Thoracic aorta (tissue), 2 donors: ENCODE results near the gene LDHD. TPM values are rescaled to one million over a fixed set of nuclear protein-coding genes. Genes with fewer than 3 reads are reported as not detected.

Source experiments
- ATAC-seq: fragments of 150-250 bp; one replicate; pipeline ENCODE4 v1.8.0; 2017; ENCODE audit warnings: low read depth; ENCODE audit not compliant: insufficient number of reproducible peaks, low FRiP score
- DNase-seq: peaks from one replicate; pipeline ENCODE4 v3.0.0-alpha.2; 2020; ENCODE audit warnings: low spot score
- H3K27ac ChIP-seq, 2 donors: fragments of 200-600 bp; sonication (generic); 1 replicate in 1 of 2; 2 replicates in 1 of 2; pipeline ENCODE4 v1.5.1; 2016; ENCODE audit warnings: mild to moderate bottlenecking in 2 of 2, moderate library complexity in 2 of 2
- H3K27me3 ChIP-seq: fragments of 200-600 bp; sonication (generic); replicated peaks from 2 replicates; pipeline ENCODE4 v1.6.0; 2016; ENCODE audit warnings: mild to moderate bottlenecking; ENCODE audit not compliant: insufficient read depth
- H3K36me3 ChIP-seq: fragments of 200-600 bp; sonication (generic); one replicate; pipeline ENCODE4 v1.5.1; 2016
- H3K4me1 ChIP-seq, 2 donors: fragments of 200-600 bp; sonication (generic); 1 replicate in 1 of 2; 2 replicates in 1 of 2; pipeline versions ENCODE4 v1.5.1 to v1.6.0; 2016; ENCODE audit warnings: low read depth in 2 of 2, mild to moderate bottlenecking in 1 of 2; ENCODE audit not compliant: control insufficient read depth in 1 of 2
- H3K4me3 ChIP-seq: fragments of 200-600 bp; sonication (generic); 2 replicates; pipeline ENCODE4 v1.5.1; 2016; ENCODE audit warnings: mild to moderate bottlenecking
- H3K9me3 ChIP-seq: fragments of 200-600 bp; sonication (generic); 2 replicates; pipeline ENCODE4 v1.5.1; 2016
- CTCF ChIP-seq: fragments of 200-600 bp; sonication (generic); IDR thresholded peaks from one replicate; pipeline ENCODE4 v1.5.1; 2019; ENCODE audit warnings: antibody characterized with exemption
- total RNA-seq, 2 donors: library from RNA; depleted of rRNA; stranded (reverse); fragments of >200 nt; gene quantifications; one replicate each; pipeline versions ENCODE4 v1.1.0 to v1.2.3, GENCODE V29; 2016

Gene LDHD
- total RNA-seq, 2 donors from 2014 or later: 7.2 to 14.1 TPM

- no peaks in the 10 kb centered on the region for H3K27me3 ChIP-seq
- H3K4me1 ChIP-seq: peaks cover 0 to 11% of the 10 kb centered on the region in 2 donors
- ATAC-seq: no peak
- H3K4me3 ChIP-seq: peak overlapping the region; percentile 89
- no peak for TF ChIP-seq CTCF
- peaks cover 13% of the 10 kb centered on the region for H3K9me3 ChIP-seq
- no peaks in the 10 kb centered on the region for H3K36me3 ChIP-seq
- peak overlapping the region in 1 of 2 donors; percentile 92 for H3K27ac ChIP-seq
- no peak for DNase-seq
Observed at GRCh38 chr16:75147968-75148310, 31.4 kb upstream of the LDHD start.

- Histone ChIP-seq H3K9me3 (no peaks in the 10 kb centered on the region), H3K4me1 (no peaks in the 10 kb centered on the region), H3K4me3 (no peak overlapping the region), H3K27me3 (no peaks in the 10 kb centered on the region), H3K27ac (no peak overlapping the region), H3K36me3 (no peaks in the 10 kb centered on the region)
- ATAC-seq (no peak), DNase-seq (no peak)
- no peak for TF ChIP-seq CTCF
Observed at GRCh38 chr16:75143941-75144340, 27.4 kb upstream of the LDHD start.

- no peak for DNase-seq
- Histone ChIP-seq H3K36me3 (no peaks in the 10 kb centered on the region), H3K9me3 (no peaks in the 10 kb centered on the region), H3K27me3 (no peaks in the 10 kb centered on the region), H3K4me1 (no peaks in the 10 kb centered on the region), H3K4me3 (no peak overlapping the region), H3K27ac (no peak overlapping the region)
- TF ChIP-seq CTCF: no peak
- ATAC-seq: no peak
Observed at GRCh38 chr16:75139498-75139897, 22.9 kb upstream of the LDHD start.

GRCh38 chr16:75138636-75139035 is 22.1 kb upstream of the LDHD start:
- no peak for ATAC-seq
- Histone ChIP-seq H3K27ac (no peak overlapping the region), H3K36me3 (no peaks in the 10 kb centered on the region), H3K4me3 (no peak overlapping the region), H3K9me3 (no peaks in the 10 kb centered on the region), H3K27me3 (no peaks in the 10 kb centered on the region), H3K4me1 (no peaks in the 10 kb centered on the region)
- TF ChIP-seq CTCF: no peak
- DNase-seq: no peak

- ATAC-seq (no peak), DNase-seq (no peak)
- H3K9me3 ChIP-seq: no peaks in the 10 kb centered on the region
Observed at GRCh38 chr16:75138233-75138632, 21.7 kb upstream of the LDHD start.

More at GRCh38 chr16:75138233-75138632, 21.7 kb upstream of the LDHD start:
- no peak for TF ChIP-seq CTCF
- no peaks in the 10 kb centered on the region for H3K4me1 ChIP-seq
- no peak overlapping the region for H3K27ac ChIP-seq
- H3K27me3 ChIP-seq: no peaks in the 10 kb centered on the region
- no peaks in the 10 kb centered on the region for H3K36me3 ChIP-seq
- H3K4me3 ChIP-seq: no peak overlapping the region
